ENCODE measurements around the gene INAFM1. TPM values are rescaled to one million over a fixed set of nuclear protein-coding genes. Genes with fewer than 3 reads are reported as not detected.

The INAFM1 gene
- total RNA-seq, 1 experiment from 2014 or later, result 8.1 TPM

DNA sequence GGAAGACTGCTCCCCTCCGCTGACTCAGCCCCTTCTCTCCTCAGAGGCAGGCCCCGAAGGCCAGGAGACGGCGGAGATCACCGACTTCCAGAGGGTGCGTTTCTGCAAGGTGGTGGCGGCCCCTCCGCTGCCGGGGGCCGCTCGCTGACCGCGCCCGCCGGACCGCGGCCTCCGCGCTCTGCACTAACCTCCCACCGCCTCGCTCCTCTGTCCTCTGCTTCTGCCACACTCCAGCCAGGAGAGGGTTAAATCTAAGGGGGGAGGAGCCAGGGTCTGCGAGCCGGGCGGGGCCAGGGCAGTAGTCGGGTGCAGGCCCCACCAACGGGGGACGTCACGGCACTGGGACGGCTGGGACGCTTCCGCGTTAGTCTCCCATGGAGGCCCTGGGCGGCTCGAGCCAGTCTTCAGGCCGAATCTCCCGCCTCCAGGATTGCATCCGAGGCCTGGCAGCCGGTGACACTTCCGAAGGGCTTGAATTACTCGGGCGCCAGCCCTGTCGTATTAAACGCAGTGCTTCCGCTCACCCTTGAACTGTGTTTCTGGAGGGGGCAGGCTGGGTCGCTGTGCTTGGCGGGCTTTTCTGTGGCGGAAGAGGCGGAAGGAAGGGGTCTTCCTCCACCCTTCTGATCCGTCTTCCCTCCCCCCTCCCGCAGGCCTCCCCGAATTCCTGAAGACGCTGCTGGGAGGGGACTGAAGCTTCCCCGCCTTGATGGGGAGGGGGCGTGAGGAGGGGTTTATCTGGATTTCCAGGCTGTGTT is 1.2 kb upstream of the INAFM1 start (continued):
- TF ChIP-seq, protein P1, sequence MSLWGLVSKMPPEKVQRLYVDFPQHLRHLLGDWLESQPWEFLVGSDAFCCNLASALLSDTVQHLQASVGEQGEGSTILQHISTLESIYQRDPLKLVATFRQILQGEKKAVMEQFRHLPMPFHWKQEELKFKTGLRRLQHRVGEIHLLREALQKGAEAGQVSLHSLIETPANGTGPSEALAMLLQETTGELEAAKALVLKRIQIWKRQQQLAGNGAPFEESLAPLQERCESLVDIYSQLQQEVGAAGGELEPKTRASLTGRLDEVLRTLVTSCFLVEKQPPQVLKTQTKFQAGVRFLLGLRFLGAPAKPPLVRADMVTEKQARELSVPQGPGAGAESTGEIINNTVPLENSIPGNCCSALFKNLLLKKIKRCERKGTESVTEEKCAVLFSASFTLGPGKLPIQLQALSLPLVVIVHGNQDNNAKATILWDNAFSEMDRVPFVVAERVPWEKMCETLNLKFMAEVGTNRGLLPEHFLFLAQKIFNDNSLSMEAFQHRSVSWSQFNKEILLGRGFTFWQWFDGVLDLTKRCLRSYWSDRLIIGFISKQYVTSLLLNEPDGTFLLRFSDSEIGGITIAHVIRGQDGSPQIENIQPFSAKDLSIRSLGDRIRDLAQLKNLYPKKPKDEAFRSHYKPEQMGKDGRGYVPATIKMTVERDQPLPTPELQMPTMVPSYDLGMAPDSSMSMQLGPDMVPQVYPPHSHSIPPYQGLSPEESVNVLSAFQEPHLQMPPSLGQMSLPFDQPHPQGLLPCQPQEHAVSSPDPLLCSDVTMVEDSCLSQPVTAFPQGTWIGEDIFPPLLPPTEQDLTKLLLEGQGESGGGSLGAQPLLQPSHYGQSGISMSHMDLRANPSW (CRISPR knock-in tag; conservative IDR thresholded peaks at IDR 0.05; ENCODE audit: low read depth), result no peak
- TF ChIP-seq, protein P2, sequence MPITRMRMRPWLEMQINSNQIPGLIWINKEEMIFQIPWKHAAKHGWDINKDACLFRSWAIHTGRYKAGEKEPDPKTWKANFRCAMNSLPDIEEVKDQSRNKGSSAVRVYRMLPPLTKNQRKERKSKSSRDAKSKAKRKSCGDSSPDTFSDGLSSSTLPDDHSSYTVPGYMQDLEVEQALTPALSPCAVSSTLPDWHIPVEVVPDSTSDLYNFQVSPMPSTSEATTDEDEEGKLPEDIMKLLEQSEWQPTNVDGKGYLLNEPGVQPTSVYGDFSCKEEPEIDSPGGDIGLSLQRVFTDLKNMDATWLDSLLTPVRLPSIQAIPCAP (CRISPR knock-in tag; IDR thresholded peaks at IDR 0.05), result 0 out of 2 replicates have a peak, but pooled peaks have one; percentile 14
- TF ChIP-seq SP1 (CRISPR knock-in tag; conservative IDR thresholded peaks at IDR 0.05) (peak; percentile 95), FOXK1 (CRISPR knock-in tag; IDR thresholded peaks at IDR 0.05) (peak; percentile 26; the same call in 1 of the 2 replicates), ZNF232 (CRISPR knock-in tag; IDR thresholded peaks at IDR 0.05) (peak; percentile 73), GRHL2 (CRISPR knock-in tag; IDR thresholded peaks at IDR 0.05; ENCODE audit: insufficient replicate concordance, severe bottlenecking) (no peak), JAZF1 (CRISPR knock-in tag; IDR thresholded peaks at IDR 0.05) (no peak), SMAD4 (CRISPR knock-in tag; IDR thresholded peaks at IDR 0.05) (no peak), ZNF219 (CRISPR knock-in tag; IDR thresholded peaks at IDR 0.05; ENCODE audit: borderline replicate concordance) (no peak)
- TF ChIP-seq, protein P3, sequence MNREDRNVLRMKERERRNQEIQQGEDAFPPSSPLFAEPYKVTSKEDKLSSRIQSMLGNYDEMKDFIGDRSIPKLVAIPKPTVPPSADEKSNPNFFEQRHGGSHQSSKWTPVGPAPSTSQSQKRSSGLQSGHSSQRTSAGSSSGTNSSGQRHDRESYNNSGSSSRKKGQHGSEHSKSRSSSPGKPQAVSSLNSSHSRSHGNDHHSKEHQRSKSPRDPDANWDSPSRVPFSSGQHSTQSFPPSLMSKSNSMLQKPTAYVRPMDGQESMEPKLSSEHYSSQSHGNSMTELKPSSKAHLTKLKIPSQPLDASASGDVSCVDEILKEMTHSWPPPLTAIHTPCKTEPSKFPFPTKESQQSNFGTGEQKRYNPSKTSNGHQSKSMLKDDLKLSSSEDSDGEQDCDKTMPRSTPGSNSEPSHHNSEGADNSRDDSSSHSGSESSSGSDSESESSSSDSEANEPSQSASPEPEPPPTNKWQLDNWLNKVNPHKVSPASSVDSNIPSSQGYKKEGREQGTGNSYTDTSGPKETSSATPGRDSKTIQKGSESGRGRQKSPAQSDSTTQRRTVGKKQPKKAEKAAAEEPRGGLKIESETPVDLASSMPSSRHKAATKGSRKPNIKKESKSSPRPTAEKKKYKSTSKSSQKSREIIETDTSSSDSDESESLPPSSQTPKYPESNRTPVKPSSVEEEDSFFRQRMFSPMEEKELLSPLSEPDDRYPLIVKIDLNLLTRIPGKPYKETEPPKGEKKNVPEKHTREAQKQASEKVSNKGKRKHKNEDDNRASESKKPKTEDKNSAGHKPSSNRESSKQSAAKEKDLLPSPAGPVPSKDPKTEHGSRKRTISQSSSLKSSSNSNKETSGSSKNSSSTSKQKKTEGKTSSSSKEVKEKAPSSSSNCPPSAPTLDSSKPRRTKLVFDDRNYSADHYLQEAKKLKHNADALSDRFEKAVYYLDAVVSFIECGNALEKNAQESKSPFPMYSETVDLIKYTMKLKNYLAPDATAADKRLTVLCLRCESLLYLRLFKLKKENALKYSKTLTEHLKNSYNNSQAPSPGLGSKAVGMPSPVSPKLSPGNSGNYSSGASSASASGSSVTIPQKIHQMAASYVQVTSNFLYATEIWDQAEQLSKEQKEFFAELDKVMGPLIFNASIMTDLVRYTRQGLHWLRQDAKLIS (CRISPR knock-in tag; IDR thresholded peaks at IDR 0.05; ENCODE audit: borderline replicate concordance), result 0 out of 2 replicates have a peak, but pooled peaks have one; percentile 19
- TF ChIP-seq, protein P4, sequence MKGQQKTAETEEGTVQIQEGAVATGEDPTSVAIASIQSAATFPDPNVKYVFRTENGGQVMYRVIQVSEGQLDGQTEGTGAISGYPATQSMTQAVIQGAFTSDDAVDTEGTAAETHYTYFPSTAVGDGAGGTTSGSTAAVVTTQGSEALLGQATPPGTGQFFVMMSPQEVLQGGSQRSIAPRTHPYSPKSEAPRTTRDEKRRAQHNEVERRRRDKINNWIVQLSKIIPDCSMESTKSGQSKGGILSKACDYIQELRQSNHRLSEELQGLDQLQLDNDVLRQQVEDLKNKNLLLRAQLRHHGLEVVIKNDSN (CRISPR knock-in tag; IDR thresholded peaks at IDR 0.05), result no peak; the same call in 1 of the 2 replicates
- TF ChIP-seq, protein P5, sequence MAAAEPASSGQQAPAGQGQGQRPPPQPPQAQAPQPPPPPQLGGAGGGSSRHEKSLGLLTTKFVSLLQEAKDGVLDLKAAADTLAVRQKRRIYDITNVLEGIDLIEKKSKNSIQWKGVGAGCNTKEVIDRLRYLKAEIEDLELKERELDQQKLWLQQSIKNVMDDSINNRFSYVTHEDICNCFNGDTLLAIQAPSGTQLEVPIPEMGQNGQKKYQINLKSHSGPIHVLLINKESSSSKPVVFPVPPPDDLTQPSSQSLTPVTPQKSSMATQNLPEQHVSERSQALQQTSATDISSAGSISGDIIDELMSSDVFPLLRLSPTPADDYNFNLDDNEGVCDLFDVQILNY (CRISPR knock-in tag; IDR thresholded peaks at IDR 0.05), result peak; percentile 61
- TF ChIP-seq, protein P6, sequence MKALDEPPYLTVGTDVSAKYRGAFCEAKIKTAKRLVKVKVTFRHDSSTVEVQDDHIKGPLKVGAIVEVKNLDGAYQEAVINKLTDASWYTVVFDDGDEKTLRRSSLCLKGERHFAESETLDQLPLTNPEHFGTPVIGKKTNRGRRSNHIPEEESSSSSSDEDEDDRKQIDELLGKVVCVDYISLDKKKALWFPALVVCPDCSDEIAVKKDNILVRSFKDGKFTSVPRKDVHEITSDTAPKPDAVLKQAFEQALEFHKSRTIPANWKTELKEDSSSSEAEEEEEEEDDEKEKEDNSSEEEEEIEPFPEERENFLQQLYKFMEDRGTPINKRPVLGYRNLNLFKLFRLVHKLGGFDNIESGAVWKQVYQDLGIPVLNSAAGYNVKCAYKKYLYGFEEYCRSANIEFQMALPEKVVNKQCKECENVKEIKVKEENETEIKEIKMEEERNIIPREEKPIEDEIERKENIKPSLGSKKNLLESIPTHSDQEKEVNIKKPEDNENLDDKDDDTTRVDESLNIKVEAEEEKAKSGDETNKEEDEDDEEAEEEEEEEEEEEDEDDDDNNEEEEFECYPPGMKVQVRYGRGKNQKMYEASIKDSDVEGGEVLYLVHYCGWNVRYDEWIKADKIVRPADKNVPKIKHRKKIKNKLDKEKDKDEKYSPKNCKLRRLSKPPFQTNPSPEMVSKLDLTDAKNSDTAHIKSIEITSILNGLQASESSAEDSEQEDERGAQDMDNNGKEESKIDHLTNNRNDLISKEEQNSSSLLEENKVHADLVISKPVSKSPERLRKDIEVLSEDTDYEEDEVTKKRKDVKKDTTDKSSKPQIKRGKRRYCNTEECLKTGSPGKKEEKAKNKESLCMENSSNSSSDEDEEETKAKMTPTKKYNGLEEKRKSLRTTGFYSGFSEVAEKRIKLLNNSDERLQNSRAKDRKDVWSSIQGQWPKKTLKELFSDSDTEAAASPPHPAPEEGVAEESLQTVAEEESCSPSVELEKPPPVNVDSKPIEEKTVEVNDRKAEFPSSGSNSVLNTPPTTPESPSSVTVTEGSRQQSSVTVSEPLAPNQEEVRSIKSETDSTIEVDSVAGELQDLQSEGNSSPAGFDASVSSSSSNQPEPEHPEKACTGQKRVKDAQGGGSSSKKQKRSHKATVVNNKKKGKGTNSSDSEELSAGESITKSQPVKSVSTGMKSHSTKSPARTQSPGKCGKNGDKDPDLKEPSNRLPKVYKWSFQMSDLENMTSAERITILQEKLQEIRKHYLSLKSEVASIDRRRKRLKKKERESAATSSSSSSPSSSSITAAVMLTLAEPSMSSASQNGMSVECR (CRISPR knock-in tag; IDR thresholded peaks at IDR 0.05; ENCODE audit: borderline replicate concordance), result peak; percentile 37; the same call in 1 of the 2 replicates
- TF ChIP-seq, protein P7, sequence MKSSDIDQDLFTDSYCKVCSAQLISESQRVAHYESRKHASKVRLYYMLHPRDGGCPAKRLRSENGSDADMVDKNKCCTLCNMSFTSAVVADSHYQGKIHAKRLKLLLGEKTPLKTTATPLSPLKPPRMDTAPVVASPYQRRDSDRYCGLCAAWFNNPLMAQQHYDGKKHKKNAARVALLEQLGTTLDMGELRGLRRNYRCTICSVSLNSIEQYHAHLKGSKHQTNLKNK (CRISPR knock-in tag; IDR thresholded peaks at IDR 0.05), result 0 out of 2 replicates have a peak, but pooled peaks have one; percentile 26
- TF ChIP-seq, protein P8, sequence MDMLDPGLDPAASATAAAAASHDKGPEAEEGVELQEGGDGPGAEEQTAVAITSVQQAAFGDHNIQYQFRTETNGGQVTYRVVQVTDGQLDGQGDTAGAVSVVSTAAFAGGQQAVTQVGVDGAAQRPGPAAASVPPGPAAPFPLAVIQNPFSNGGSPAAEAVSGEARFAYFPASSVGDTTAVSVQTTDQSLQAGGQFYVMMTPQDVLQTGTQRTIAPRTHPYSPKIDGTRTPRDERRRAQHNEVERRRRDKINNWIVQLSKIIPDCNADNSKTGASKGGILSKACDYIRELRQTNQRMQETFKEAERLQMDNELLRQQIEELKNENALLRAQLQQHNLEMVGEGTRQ (CRISPR knock-in tag; IDR thresholded peaks at IDR 0.05), result peak; percentile 12
- TF ChIP-seq, protein P9, sequence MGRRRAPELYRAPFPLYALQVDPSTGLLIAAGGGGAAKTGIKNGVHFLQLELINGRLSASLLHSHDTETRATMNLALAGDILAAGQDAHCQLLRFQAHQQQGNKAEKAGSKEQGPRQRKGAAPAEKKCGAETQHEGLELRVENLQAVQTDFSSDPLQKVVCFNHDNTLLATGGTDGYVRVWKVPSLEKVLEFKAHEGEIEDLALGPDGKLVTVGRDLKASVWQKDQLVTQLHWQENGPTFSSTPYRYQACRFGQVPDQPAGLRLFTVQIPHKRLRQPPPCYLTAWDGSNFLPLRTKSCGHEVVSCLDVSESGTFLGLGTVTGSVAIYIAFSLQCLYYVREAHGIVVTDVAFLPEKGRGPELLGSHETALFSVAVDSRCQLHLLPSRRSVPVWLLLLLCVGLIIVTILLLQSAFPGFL (CRISPR knock-in tag; IDR thresholded peaks at IDR 0.05; ENCODE audit: borderline replicate concordance), result no peak

All from WTC11 (cell line).